Vagina (tissue), 2 donors: Measurements from ENCODE around the gene LRMDA.
A peak's percentile ranks its signal among the peaks of the same experiment; 100 is the strongest.

Source experiments
- POLR2A ChIP-seq, 2 donors: fragments of 450-650 bp; IDR thresholded peaks; one replicate each; pipeline ENCODE4 v1.6.1; 2017; ENCODE audit warnings: antibody characterized with exemption in 2 of 2, mild to moderate bottlenecking in 2 of 2, moderate library complexity in 2 of 2
- POLR2AphosphoS5 ChIP-seq, 2 donors: sonication (generic); formaldehyde crosslinking; IDR thresholded peaks; one replicate each; pipeline ENCODE4 v1.9.0; 2017; ENCODE audit warnings: antibody characterized with exemption in 2 of 2, mild to moderate bottlenecking in 2 of 2, low read depth in 1 of 2; ENCODE audit not compliant: insufficient read depth in 1 of 2
- TF ChIP-seq, protein P1 (sequence below), 3 experiments: fragments of 450-650 bp in 2 of 3; fragments of 200-600 bp in 1 of 3; sonication (generic) in 1 of 3; IDR thresholded peaks; one replicate each; pipeline ENCODE4 v1.5.1; 2017 to 2019; ENCODE audit warnings: antibody characterized with exemption in 3 of 3, mild to moderate bottlenecking in 2 of 3, moderate library complexity in 2 of 3

GRCh38 chr10:75399461-75400162 is 31.8 kb upstream of the LRMDA start:
- TF ChIP-seq, protein P1, sequence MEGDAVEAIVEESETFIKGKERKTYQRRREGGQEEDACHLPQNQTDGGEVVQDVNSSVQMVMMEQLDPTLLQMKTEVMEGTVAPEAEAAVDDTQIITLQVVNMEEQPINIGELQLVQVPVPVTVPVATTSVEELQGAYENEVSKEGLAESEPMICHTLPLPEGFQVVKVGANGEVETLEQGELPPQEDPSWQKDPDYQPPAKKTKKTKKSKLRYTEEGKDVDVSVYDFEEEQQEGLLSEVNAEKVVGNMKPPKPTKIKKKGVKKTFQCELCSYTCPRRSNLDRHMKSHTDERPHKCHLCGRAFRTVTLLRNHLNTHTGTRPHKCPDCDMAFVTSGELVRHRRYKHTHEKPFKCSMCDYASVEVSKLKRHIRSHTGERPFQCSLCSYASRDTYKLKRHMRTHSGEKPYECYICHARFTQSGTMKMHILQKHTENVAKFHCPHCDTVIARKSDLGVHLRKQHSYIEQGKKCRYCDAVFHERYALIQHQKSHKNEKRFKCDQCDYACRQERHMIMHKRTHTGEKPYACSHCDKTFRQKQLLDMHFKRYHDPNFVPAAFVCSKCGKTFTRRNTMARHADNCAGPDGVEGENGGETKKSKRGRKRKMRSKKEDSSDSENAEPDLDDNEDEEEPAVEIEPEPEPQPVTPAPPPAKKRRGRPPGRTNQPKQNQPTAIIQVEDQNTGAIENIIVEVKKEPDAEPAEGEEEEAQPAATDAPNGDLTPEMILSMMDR (IDR thresholded peaks at IDR 0.05) = peak in 2 of 3 experiments; percentile 35
- TF ChIP-seq POLR2A (IDR thresholded peaks at IDR 0.05) (no peak), POLR2AphosphoS5 (IDR thresholded peaks at IDR 0.05; ENCODE audit: insufficient read depth in 1 of 2, low read depth in 1 of 2) (peak in 1 of 2 donors; percentile 51)
